PC-3 (cell line): Measurements from ENCODE around the gene FAM107B. TPM values are rescaled to one million over a fixed set of nuclear protein-coding genes. Genes with fewer than 3 reads are reported as not detected.

Experiments used
- ATAC-seq: fragments of 200-7000 bp; cut with Tn5 transposase; 2 replicates; pipeline ENCODE4 v1.9.1; 2020; ENCODE audit warnings: mild to moderate bottlenecking, moderate library complexity
- BruUV-seq: library from RNA; stranded (reverse); fragments of 400-500 nt; replicated peaks from 2 replicates; lab custom pipeline; 2021; lab: Mats Ljungman, UMichigan
- CTCF ChIA-PET: fragments of 300-600 bp; sonication (Branson Sonifier 250); formaldehyde crosslinking; loops from one replicate; lab custom pipeline; 2022; ENCODE audit warnings: antibody characterized with exemption; lab: Charles Lee
- POLR2A ChIA-PET: fragments of 300-600 bp; sonication (Branson Sonifier 250); formaldehyde crosslinking; loops from one replicate; lab custom pipeline; 2022; ENCODE audit warnings: antibody characterized with exemption; ENCODE audit not compliant: unreplicated experiment; lab: Charles Lee
- DNase-seq: peaks from one replicate; pipeline ENCODE4 v3.0.0-alpha.2; 2015
- H2AFZ ChIP-seq: fragments of 300-600 bp; sonication (generic); 2 replicates; pipeline ENCODE4 v1.6.0; 2016; ENCODE audit warnings: antibody characterized with exemption, low read length
- H3F3A ChIP-seq: fragments of 300-600 bp; sonication (generic); one replicate; pipeline ENCODE4 v1.6.0; 2017; ENCODE audit warnings: antibody characterized with exemption, low read length, control low read depth, mild to moderate bottlenecking; ENCODE audit not compliant: unreplicated experiment
- H3K27ac ChIP-seq: fragments of 300-600 bp; sonication (generic); 2 replicates; pipeline ENCODE4 v1.5.1; 2016; ENCODE audit warnings: mild to moderate bottlenecking, low read length
- H3K27me3 ChIP-seq: fragments of 300-600 bp; sonication (generic); 2 replicates; pipeline ENCODE4 v1.6.1; 2016; ENCODE audit warnings: low read length, mixed read lengths
- H3K36me3 ChIP-seq: fragments of 300-600 bp; sonication (generic); 2 replicates; pipeline ENCODE4 v1.6.1; 2016; ENCODE audit warnings: low read depth, mixed run types, low read length, mixed read lengths
- H3K4me1 ChIP-seq: fragments of 300-600 bp; sonication (generic); 2 replicates; pipeline ENCODE4 v1.5.1; 2016; ENCODE audit warnings: low read length; ENCODE audit not compliant: insufficient read depth
- H3K4me2 ChIP-seq: fragments of 300-600 bp; sonication (generic); 2 replicates; pipeline ENCODE4 v1.6.0; 2016; ENCODE audit warnings: low read length
- H3K4me3 ChIP-seq: fragments of 300-600 bp; sonication (generic); 2 replicates; pipeline ENCODE4 v1.5.1; 2016; ENCODE audit warnings: mild to moderate bottlenecking, low read length, mixed read lengths
- H3K79me2 ChIP-seq: fragments of 300-600 bp; sonication (generic); 2 replicates; pipeline ENCODE4 v1.6.1; 2017; ENCODE audit warnings: low read length, mixed read lengths
- H3K9ac ChIP-seq: fragments of 300-600 bp; sonication (generic); 2 replicates; pipeline ENCODE4 v1.6.0; 2016; ENCODE audit warnings: mild to moderate bottlenecking, low read length
- H3K9me2 ChIP-seq: fragments of 300-600 bp; sonication (generic); replicated peaks from 2 replicates; pipeline ENCODE4 v1.6.1; 2016; ENCODE audit warnings: mixed run types, low read length, mixed read lengths
- H3K9me3 ChIP-seq: fragments of 300-600 bp; sonication (generic); 2 replicates; pipeline ENCODE4 v1.6.1; 2016; ENCODE audit warnings: low read length, mixed read lengths
- H4K20me1 ChIP-seq: fragments of 300-600 bp; sonication (generic); 2 replicates; pipeline ENCODE4 v1.6.1; 2016; ENCODE audit warnings: low read length, mixed read lengths
- CTCF ChIP-seq: fragments of 300-600 bp; sonication (generic); conservative IDR thresholded peaks from 2 replicates; pipeline ENCODE4 v1.5.1; 2017; ENCODE audit warnings: antibody characterized with exemption, low read depth, mild to moderate bottlenecking, low read length
- EZH2 ChIP-seq: fragments of 300-600 bp; sonication (generic); IDR thresholded peaks from one replicate; pipeline ENCODE4 v1.6.1; 2017; ENCODE audit warnings: antibody characterized with exemption, mild to moderate bottlenecking, low read length; ENCODE audit not compliant: unreplicated experiment
- EZH2phosphoT487 ChIP-seq: fragments of 300-600 bp; sonication (generic); IDR thresholded peaks from 2 replicates; pipeline ENCODE4 v1.6.1; 2018; ENCODE audit warnings: mild to moderate bottlenecking, antibody characterized with exemption, low read length, borderline replicate concordance
- intact Hi-C: fragments of 100-400 bp; cut with micrococcal nuclease; formaldehyde crosslinking; loops from 2 replicates; pipeline ENCODE4 v1.9.0; 2023
- total RNA-seq: library from RNA; depleted of rRNA; stranded (reverse); fragments of >200 nt; gene quantifications from 2 replicates; pipeline ENCODE4 v1.2.3, GENCODE V29; 2014; rRNA removed

Gene FAM107B
- total RNA-seq, 1 experiment from 2014 or later, result 36.6 TPM

GRCh38 chr10:14470920-14471319 is 303.8 kb downstream of the FAM107B start:
- ATAC-seq, result no peak
- Histone ChIP-seq H3K4me3 (no peak overlapping the region), H3K79me2 (no peaks in the 10 kb centered on the region), H4K20me1 (no peaks in the 10 kb centered on the region), H3K9me3 (no peaks in the 10 kb centered on the region), H3K36me3 (no peaks in the 10 kb centered on the region), H3K4me2 (no peak overlapping the region), H3K9ac (no peak overlapping the region), H3F3A (no peaks in the 10 kb centered on the region), H2AFZ (no peak overlapping the region), H3K27me3 (no peaks in the 10 kb centered on the region), H3K9me2 (no peaks in the 10 kb centered on the region), H3K4me1 (no peaks in the 10 kb centered on the region), H3K27ac (no peak overlapping the region)
- BruUV-seq, result no TSS peak
- intact Hi-C loops, result no loop called here
- TF ChIP-seq EZH2, result no peak
- no peak for TF ChIP-seq CTCF
- ChIA-PET CTCF (no interaction called here), POLR2A (no interaction called here)
- no peak for DNase-seq

- POLR2A ChIA-PET, result no interaction called here
- no peak for DNase-seq
Observed at GRCh38 chr10:14468726-14469125, 306.0 kb downstream of the FAM107B start.

More at GRCh38 chr10:14468726-14469125, 306.0 kb downstream of the FAM107B start:
- no peak overlapping the region for H3K4me3 ChIP-seq
- no peaks in the 10 kb centered on the region for H3K36me3 ChIP-seq
- TF ChIP-seq CTCF (no peak), EZH2phosphoT487 (no peak), EZH2 (no peak)
- no peaks in the 10 kb centered on the region for H4K20me1 ChIP-seq
- no peaks in the 10 kb centered on the region for H3F3A ChIP-seq
- no peaks in the 10 kb centered on the region for H3K9me2 ChIP-seq
- H3K4me2 ChIP-seq, result no peak overlapping the region
- CTCF ChIA-PET, result no interaction called here
- H3K4me1 ChIP-seq, result no peaks in the 10 kb centered on the region
- no peaks in the 10 kb centered on the region for H3K27me3 ChIP-seq
- no peak overlapping the region for H3K27ac ChIP-seq
- H3K79me2 ChIP-seq, result no peaks in the 10 kb centered on the region
- no peak overlapping the region for H3K9ac ChIP-seq
- intact Hi-C loops, result no loop called here
- no TSS peak for BruUV-seq
- no peaks in the 10 kb centered on the region for H3K9me3 ChIP-seq
- H2AFZ ChIP-seq, result no peak overlapping the region
- ATAC-seq, result no peak

Other genes with a start within 250 kb of the FAM107B start
- 1.2 TPM in 1 of 2 replicates, not detected in the other for gene CDNF, start 63.1 kb upstream of the FAM107B start, total RNA-seq
- gene HSPA14, start 63.4 kb upstream of the FAM107B start, total RNA-seq, result 17.5 and 18.1 TPM in 2 replicates
- 8.2 and 10.7 TPM in 2 replicates for gene MSANTD7, start 63.4 kb upstream of the FAM107B start, total RNA-seq
- gene SUV39H2, start 104.0 kb upstream of the FAM107B start, total RNA-seq, result 6.4 and 6.9 TPM in 2 replicates
- gene DCLRE1C, start 179.2 kb upstream of the FAM107B start, total RNA-seq, result 3.7 and 9.8 TPM in 2 replicates
- gene MEIG1, start 184.5 kb upstream of the FAM107B start, total RNA-seq, result 1.6 TPM in 1 of 2 replicates, not detected in the other